ENCODE results near the gene ROMO1.
A peak's percentile ranks its signal among the peaks of the same experiment; 100 is the strongest.
"Not testable (repeated sequence)": the region's sequence is repeated elsewhere in the genome, so short reads cannot be mapped to it uniquely, and the experiment has no call there.

Gene ROMO1

DNA sequence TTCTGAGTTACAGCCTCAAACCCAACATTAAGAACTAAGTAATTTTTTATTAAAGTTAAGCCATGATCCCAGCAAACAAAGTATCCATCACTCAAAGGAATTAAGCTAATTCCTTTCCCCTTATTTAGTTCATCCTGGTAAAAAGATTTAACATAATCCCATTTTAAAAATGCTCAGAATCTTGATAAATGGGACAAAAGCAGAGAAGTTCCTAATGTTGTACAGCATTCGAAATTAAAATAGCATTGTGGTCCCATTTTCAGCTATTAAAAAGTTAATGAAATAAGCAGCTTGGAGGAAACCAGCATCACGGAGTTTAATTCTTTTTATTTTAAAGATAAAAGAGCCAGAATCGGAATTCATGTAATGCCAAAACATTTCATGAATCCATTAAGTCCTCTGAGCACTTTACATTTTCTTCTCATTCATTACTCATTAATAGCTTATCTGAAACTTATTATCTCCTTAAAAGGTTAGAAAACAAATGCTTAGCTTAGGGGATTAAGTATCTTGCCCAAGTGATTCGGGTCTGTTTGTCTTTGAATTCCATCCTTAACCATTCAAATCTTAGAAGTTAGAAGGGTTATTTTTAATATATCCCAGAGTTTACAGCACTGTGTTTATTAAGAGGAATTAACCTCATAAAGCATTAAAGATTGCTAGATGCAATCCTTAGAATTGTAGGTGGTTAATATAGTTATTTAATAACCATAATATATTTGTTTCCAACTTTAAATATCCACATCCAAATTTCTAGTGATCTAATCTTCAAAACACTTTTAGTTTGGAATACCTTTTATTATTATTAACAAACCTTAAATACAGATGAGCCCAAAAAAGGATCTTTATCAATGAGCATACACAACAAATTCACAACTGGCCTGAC is 31.6 kb downstream of the ROMO1 start:
- no peak for DNase-seq (ENCODE audit: low read depth)

DNA sequence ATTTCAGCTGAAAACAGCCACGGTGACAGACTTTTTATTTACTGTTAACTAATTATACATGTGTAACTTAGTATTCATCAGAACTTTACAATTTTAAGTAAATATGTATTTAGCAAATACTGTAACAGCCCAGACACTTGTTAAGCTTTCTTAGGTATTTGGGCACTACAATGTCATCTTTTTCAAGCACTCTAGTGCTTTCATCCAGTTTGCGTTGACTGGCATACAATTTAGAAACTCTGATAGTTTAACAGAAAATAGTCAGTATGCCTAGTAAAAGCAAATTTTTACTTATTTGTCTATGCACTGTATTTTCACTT is 32.2 kb downstream of the ROMO1 start:
- DNase-seq (ENCODE audit: low read depth) = no peak

GRCh38 chr20:35731862-35732643 is 32.8 kb downstream of the ROMO1 start:
- no peak for DNase-seq (ENCODE audit: low read depth)

DNA sequence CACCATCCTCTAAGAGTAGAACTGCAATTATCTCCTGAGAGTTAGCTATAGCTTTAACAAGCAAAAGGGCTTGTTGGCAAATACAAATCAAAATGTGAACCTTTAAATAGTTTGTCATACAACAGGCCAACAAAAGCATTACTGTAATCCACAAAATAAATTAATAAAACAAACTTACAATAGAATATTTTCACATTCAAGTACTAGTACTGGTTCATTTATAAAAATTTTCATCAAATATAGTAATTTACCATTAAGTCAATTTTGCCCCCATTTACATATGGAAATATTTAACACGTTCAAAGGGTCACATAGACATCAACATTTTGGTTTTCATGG is 33.4 kb downstream of the ROMO1 start:
- DNase-seq (ENCODE audit: low read depth) = no peak

GRCh38 chr20:35734374-35734773 is 35.2 kb downstream of the ROMO1 start:
- DNase-seq (ENCODE audit: low read depth) = no peak

- DNase-seq (ENCODE audit: low read depth) = no peak
Measured at GRCh38 chr20:35734777-35735649, 35.8 kb downstream of the ROMO1 start.

GRCh38 chr20:35735826-35736470 is 36.7 kb downstream of the ROMO1 start:
- no peak for DNase-seq (ENCODE audit: low read depth)

- no peak for DNase-seq (ENCODE audit: low read depth)
Measured at GRCh38 chr20:35737865-35738333, 38.7 kb downstream of the ROMO1 start.

GRCh38 chr20:35738410-35739179 is 39.4 kb downstream of the ROMO1 start:
- no peak for DNase-seq (ENCODE audit: low read depth)

DNA sequence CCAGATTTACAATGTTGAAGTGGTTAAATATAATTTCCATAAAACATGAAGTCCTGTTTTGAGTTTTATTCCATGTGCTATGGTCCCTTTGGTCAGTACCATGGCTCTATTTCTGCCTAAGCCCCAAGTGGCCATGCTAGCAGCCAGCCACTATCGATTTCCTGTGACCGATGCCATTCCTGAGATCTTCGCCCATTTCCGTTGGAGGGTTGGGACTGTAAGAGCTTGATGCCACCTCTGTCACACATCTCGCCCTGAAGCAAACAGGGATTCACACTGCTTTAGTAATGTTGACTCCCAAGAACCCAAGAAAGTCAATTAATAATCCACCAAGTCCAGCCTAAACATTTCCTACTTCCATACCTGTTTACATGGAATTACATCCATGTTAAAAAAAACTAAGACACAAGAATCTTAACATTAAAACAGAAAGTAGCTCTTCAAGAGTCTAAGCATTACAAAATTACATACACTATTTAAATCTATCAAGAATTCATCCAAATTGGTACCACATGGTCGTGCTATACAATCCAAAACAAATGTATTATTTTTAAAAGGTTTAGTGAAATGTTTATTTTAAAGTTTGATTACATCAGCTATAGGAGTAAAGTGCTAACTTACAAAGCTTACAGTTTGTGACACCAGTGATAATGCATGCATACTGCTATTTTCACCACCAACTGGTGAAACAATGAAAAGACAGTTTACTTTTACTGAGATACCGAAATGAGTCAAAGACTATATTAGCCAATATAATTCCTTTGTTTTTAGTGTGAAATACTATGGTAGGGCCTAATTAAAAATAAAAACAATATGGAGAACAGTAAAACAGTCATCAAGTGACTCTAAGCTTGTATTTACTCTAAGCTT is 40.3 kb downstream of the ROMO1 start:
- no peak for DNase-seq (ENCODE audit: low read depth)

DNA sequence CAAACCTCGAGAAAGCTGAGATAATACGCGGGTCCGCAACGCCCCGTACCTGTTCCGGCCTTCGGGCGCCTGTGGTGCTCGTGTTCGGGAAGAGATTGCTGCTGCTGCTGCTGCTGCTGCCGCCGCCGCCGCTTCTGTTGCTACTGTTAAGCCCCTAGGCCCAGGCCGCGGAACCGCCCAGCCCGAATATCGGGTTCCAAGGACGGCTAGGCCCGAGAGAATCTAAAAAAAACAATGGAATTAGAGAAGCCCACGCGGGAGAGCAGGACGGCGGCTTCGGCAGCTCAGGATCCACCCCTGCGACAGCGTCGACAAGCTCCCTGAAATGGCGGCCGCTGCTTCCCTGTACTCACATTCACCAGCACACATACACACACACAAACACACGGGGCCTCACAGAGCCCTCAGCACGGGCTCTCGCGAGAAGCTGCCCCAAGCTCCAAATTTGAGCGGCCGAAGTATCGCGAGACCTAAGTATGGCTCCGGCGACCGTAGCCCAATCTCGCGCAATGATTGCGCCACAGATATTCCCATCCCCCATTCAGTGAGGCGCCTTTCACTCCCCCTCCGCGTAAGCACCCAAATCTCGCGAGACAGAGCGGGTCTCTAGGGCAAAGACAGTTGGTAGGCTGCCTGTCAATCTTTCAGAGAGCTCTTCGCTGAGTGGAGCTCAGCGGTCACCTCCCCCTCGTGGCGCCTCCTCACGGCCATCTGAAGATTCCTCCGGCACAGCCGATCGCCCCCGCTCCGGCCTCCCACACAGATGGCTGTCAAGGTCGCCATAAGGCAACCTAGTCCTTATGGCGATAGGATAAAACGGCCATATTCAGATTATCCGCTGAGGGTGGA is 42.9 kb downstream of the ROMO1 start, which contains the start of gene RBM39:
Gene RBM39 (minus strand): TSS at position 369 of the 849 bp plus-strand sequence. CDS start 1,386 bp downstream, outside the sequence.
- peak; percentile 96 for DNase-seq (ENCODE audit: low read depth)

GRCh38 chr20:35742741-35743523 is 43.7 kb downstream of the ROMO1 start:
- DNase-seq (ENCODE audit: low read depth) = no peak

DNA sequence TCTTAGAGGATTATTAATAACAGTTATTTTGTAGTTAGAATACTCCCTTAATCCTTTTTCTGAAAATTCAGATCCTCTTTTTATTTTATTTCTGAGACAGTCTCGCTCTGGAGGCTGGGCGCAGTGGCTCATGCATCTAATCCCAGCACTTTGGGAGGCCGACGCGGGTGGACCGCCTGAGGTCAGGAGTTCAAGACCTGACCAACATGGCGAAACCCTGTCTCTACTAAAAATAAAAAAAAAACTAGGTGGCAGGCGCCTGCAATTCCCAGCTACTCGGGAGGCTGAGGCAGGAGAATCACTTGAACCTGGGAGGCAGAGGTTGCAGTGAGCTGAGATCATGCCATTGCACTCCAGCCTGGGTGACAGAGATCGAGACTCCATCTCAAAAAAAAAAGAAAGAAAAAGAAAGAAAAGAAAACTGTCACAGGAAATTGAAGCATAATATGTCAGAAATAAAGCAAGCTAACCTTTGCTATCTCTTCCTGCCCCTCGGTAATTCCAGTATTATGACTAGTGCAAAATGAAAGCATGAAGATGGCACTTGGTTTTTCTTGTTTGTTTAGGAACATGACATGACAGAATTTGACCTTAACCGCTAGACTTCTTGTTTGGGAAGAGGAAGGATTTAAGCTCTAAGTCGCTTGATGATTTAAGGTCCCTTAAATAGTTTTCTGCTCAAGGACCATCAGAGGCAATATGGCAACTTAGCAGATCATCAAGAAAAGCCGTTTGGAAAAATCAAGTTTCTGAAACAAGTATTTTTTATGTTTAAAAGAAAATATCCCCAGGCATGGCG is 44.7 kb downstream of the ROMO1 start:
- DNase-seq (ENCODE audit: low read depth) = no peak

GRCh38 chr20:35744492-35744841 is 45.3 kb downstream of the ROMO1 start:
- not testable (repeated sequence) for DNase-seq (ENCODE audit: low read depth)
